GM12878 (cell line): Measurements from ENCODE around the gene LONP1. TPM values are rescaled to one million over a fixed set of nuclear protein-coding genes. Genes with fewer than 3 reads are reported as not detected.

Experiments
- HCFC1 ChIP-seq: fragments of 150-350 bp; IDR thresholded peaks from 2 replicates; pipeline ENCODE4 v1.6.1; 2014; ENCODE audit warnings: low read length
- HDAC6 ChIP-seq: fragments of 200-600 bp; sonication (generic); IDR thresholded peaks from one replicate; pipeline ENCODE4 v1.8.0; 2017; ENCODE audit warnings: antibody characterized with exemption; ENCODE audit not compliant: unreplicated experiment
- IKZF2 ChIP-seq, 2 experiments: fragments of 450-650 bp; IDR thresholded peaks; 2 replicates each; pipeline ENCODE4 v1.6.1; 2017; ENCODE audit warnings: mild to moderate bottlenecking in 2 of 2, moderate library complexity in 2 of 2
- MAX ChIP-seq: IDR thresholded peaks from 2 replicates; pipeline ENCODE4 v1.6.1; 2012; ENCODE audit warnings: low read depth, low read length, improper control_type of control experiment
- MEF2B ChIP-seq: fragments of 450-650 bp; IDR thresholded peaks from 2 replicates; pipeline ENCODE4 v1.6.1; 2018; ENCODE audit warnings: mild to moderate bottlenecking, moderate library complexity; ENCODE audit not compliant: partially characterized antibody, poor library complexity, severe bottlenecking
- MLLT1 ChIP-seq: fragments of 450-650 bp; IDR thresholded peaks from 2 replicates; pipeline ENCODE4 v1.6.1; 2016; ENCODE audit warnings: mild to moderate bottlenecking
- NR2C1 ChIP-seq: fragments of 450-650 bp; IDR thresholded peaks from 2 replicates; pipeline ENCODE4 v1.6.1; 2017; ENCODE audit warnings: antibody characterized with exemption, mild to moderate bottlenecking, moderate library complexity
- NRF1 ChIP-seq: conservative IDR thresholded peaks from 2 replicates; pipeline ENCODE4 v1.6.1; 2011; ENCODE audit warnings: mild to moderate bottlenecking, low read depth, low read length, improper control_type of control experiment
- POLR2A ChIP-seq: IDR thresholded peaks from 2 replicates; pipeline ENCODE4 v1.6.1; 2011; ENCODE audit warnings: low read depth, mild to moderate bottlenecking, low read length
- POLR2AphosphoS2 ChIP-seq: IDR thresholded peaks from 2 replicates; pipeline ENCODE4 v1.6.1; 2011; ENCODE audit warnings: low read depth, mild to moderate bottlenecking, low read length, improper control_type of control experiment, moderate library complexity
- POU2F2 ChIP-seq: IDR thresholded peaks from 3 replicates; pipeline ENCODE4 v1.6.1; 2011; ENCODE audit warnings: low read depth, mild to moderate bottlenecking, low read length, borderline replicate concordance
- PRDM15 ChIP-seq: fragments of 450-650 bp; formaldehyde crosslinking; IDR thresholded peaks from 2 replicates; pipeline ENCODE4 v1.4.0; 2020; ENCODE audit warnings: mild to moderate bottlenecking, moderate library complexity
- SMARCA5 ChIP-seq: fragments of 450-650 bp; IDR thresholded peaks from 2 replicates; pipeline ENCODE4 v1.6.1; 2017; ENCODE audit warnings: mild to moderate bottlenecking
- SREBF1 ChIP-seq: IDR thresholded peaks from 2 replicates; pipeline ENCODE4 v1.6.1; 2012; ENCODE audit warnings: mild to moderate bottlenecking, low read length
- SUPT20H ChIP-seq: IDR thresholded peaks from 2 replicates; pipeline ENCODE4 v1.6.1; 2011; ENCODE audit warnings: low read depth, mild to moderate bottlenecking, low read length, moderate library complexity, borderline replicate concordance; ENCODE audit not compliant: control insufficient read depth
- TAF1 ChIP-seq: IDR thresholded peaks from 2 replicates; pipeline ENCODE4 v1.6.1; 2011; ENCODE audit warnings: mild to moderate bottlenecking, low read depth, low read length, borderline replicate concordance
- TARDBP ChIP-seq: IDR thresholded peaks from 2 replicates; pipeline ENCODE4 v1.6.1; 2016; ENCODE audit warnings: borderline replicate concordance
- TCF3 ChIP-seq: IDR thresholded peaks from 2 replicates; pipeline ENCODE4 v1.6.1; 2012; ENCODE audit warnings: low read depth, mild to moderate bottlenecking, low read length, borderline replicate concordance; ENCODE audit not compliant: insufficient read depth
- YY1 ChIP-seq: IDR thresholded peaks from 2 replicates; pipeline ENCODE4 v1.6.1; 2011; ENCODE audit warnings: low read depth, mild to moderate bottlenecking, low read length
- polyA plus RNA-seq, 11 experiments: library from polyadenylated mRNA; depleted of rRNA in 4 of 11; unstranded in 6 of 11; stranded (reverse) in 5 of 11; fragments of >200 nt; fragmentation: Nextera tagmentation in 4 of 11; fragmentation: Illumina TruSeq in 1 of 11; extraction: Ambion mirVana in 4 of 11; extraction: Trizol in 1 of 11; gene quantifications; 1 replicate in 1 of 11; 2 replicates in 10 of 11; pipeline versions ENCODE4 v1.2.1 to v1.2.3, GENCODE V29; 2011 to 2016; ENCODE audit warnings: inconsistent platforms in 2 of 11, missing spikeins in 2 of 11, low read depth in 1 of 11
- total RNA-seq, 4 experiments: library from RNA; depleted of rRNA in 3 of 4; stranded (reverse); fragments of >200 nt in 3 of 4; fragmentation: Illumina TruSeq in 1 of 4; extraction: Trizol in 1 of 4; gene quantifications; 2 replicates each; pipeline versions ENCODE4 v1.2.1 to v1.2.3, GENCODE V29; 2013 to 2021
- TF ChIP-seq, protein P1 (sequence below): fragments of 450-650 bp; formaldehyde crosslinking; IDR thresholded peaks from 2 replicates; pipeline ENCODE4 v1.5.0; 2022; ENCODE audit warnings: mild to moderate bottlenecking, missing genetic modification characterization

Gene LONP1
- total and polyA plus RNA-seq, 10 of the 15 experiments (the other 5 are each of a cell fraction or from before 2014, with no cell fraction given), result 0.61 to 136 (median 59.5) TPM

GRCh38 chr19:5680437-5681368 lies 39.2 kb downstream of the LONP1 start, which contains the start of the genes HSD11B1L and MICOS13 (continued):
- TF ChIP-seq PRDM15 (CRISPR knock-in tag), result peak; percentile 68; the same call in 1 of the 2 replicates
- TF ChIP-seq IKZF2 (IDR thresholded peaks at IDR 0.05), result no peak; a peak in 1 of 4 replicates
- TF ChIP-seq TARDBP, result peak; percentile 79
- peak; percentile 40 for TF ChIP-seq TAF1
- no peak for TF ChIP-seq SUPT20H
- TF ChIP-seq POLR2A, result peak; percentile 90
- peak; percentile 99 for TF ChIP-seq HCFC1
- no peak for TF ChIP-seq TCF3
- peak; percentile 84; the same call in 1 of the 2 replicates for TF ChIP-seq POLR2AphosphoS2
- TF ChIP-seq, protein P1, sequence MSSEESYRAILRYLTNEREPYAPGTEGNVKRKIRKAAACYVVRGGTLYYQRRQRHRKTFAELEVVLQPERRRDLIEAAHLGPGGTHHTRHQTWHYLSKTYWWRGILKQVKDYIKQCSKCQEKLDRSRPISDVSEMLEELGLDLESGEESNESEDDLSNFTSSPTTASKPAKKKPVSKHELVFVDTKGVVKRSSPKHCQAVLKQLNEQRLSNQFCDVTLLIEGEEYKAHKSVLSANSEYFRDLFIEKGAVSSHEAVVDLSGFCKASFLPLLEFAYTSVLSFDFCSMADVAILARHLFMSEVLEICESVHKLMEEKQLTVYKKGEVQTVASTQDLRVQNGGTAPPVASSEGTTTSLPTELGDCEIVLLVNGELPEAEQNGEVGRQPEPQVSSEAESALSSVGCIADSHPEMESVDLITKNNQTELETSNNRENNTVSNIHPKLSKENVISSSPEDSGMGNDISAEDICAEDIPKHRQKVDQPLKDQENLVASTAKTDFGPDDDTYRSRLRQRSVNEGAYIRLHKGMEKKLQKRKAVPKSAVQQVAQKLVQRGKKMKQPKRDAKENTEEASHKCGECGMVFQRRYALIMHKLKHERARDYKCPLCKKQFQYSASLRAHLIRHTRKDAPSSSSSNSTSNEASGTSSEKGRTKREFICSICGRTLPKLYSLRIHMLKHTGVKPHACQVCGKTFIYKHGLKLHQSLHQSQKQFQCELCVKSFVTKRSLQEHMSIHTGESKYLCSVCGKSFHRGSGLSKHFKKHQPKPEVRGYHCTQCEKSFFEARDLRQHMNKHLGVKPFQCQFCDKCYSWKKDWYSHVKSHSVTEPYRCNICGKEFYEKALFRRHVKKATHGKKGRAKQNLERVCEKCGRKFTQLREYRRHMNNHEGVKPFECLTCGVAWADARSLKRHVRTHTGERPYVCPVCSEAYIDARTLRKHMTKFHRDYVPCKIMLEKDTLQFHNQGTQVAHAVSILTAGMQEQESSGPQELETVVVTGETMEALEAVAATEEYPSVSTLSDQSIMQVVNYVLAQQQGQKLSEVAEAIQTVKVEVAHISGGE (CRISPR knock-in tag), result peak; percentile 47; the same call in 1 of the 2 replicates
- peak; percentile 84 for TF ChIP-seq NR2C1
- peak; percentile 92 for TF ChIP-seq MLLT1
- TF ChIP-seq POU2F2, result 0 out of 3 replicates have a peak, but pooled peaks have one; percentile 59
- peak; percentile 91 for TF ChIP-seq YY1
- TF ChIP-seq MAX, result peak; percentile 96
- TF ChIP-seq NRF1, result no peak
- peak; percentile 65 for TF ChIP-seq HDAC6
- 0 out of 2 replicates have a peak, but pooled peaks have one; percentile 34 for TF ChIP-seq SMARCA5
- peak; percentile 68 for TF ChIP-seq MEF2B
- peak; percentile 92 for TF ChIP-seq SREBF1
